Measurements from ENCODE around the gene OR10H5.
A peak's percentile ranks its signal among the peaks of the same experiment; 100 is the strongest.

DNA sequence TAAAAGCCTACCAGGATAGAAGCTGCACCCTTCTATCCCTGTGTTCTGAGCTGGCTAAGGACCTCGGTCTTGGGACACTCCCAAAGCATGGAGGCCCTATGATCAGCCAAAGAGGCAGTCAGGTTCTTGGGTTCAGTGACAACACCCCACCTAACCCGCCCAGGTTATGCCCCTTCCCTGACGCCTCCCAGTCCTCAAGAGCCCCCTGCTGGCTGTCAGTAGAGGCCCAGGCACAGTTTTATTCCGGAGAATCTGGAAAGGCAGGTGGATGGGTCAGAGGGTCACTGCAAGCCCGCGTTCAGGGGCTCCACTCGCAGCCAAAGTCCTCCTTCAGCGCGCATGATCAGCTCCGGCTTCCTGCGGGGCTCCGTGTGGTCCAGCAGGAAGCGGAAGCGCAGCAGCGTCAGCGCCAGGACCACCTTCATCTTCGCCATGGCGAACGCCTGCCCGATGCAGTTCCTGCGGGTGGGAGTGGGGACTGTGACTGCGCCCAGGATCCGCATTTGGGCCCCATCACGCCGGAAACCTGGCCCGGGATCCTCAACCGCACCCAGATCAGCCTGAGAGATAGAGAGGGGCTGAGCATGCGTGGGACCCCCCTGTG, 27.4 kb upstream of the OR10H5 start:
- TF ChIP-seq, protein P1, sequence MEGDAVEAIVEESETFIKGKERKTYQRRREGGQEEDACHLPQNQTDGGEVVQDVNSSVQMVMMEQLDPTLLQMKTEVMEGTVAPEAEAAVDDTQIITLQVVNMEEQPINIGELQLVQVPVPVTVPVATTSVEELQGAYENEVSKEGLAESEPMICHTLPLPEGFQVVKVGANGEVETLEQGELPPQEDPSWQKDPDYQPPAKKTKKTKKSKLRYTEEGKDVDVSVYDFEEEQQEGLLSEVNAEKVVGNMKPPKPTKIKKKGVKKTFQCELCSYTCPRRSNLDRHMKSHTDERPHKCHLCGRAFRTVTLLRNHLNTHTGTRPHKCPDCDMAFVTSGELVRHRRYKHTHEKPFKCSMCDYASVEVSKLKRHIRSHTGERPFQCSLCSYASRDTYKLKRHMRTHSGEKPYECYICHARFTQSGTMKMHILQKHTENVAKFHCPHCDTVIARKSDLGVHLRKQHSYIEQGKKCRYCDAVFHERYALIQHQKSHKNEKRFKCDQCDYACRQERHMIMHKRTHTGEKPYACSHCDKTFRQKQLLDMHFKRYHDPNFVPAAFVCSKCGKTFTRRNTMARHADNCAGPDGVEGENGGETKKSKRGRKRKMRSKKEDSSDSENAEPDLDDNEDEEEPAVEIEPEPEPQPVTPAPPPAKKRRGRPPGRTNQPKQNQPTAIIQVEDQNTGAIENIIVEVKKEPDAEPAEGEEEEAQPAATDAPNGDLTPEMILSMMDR (IDR thresholded peaks at IDR 0.05), result peak; percentile 26; the same call in 1 of the 3 replicates
- TF ChIP-seq KDM1A (IDR thresholded peaks at IDR 0.05; ENCODE audit: low read depth) (no peak), NPAS2 (CRISPR knock-in tag; IDR thresholded peaks at IDR 0.05; ENCODE audit: borderline replicate concordance) (no peak), JUN (IDR thresholded peaks at IDR 0.05) (no peak), POLR2AphosphoS2 (conservative IDR thresholded peaks at IDR 0.05; ENCODE audit: low read length) (no peak), SMC3 (IDR thresholded peaks at IDR 0.05) (peak; percentile 35; the same call in 2 of the 3 replicates), POLR2A (IDR thresholded peaks at IDR 0.05; ENCODE audit: low read length) (no peak)
- TF ChIP-seq, protein P2, sequence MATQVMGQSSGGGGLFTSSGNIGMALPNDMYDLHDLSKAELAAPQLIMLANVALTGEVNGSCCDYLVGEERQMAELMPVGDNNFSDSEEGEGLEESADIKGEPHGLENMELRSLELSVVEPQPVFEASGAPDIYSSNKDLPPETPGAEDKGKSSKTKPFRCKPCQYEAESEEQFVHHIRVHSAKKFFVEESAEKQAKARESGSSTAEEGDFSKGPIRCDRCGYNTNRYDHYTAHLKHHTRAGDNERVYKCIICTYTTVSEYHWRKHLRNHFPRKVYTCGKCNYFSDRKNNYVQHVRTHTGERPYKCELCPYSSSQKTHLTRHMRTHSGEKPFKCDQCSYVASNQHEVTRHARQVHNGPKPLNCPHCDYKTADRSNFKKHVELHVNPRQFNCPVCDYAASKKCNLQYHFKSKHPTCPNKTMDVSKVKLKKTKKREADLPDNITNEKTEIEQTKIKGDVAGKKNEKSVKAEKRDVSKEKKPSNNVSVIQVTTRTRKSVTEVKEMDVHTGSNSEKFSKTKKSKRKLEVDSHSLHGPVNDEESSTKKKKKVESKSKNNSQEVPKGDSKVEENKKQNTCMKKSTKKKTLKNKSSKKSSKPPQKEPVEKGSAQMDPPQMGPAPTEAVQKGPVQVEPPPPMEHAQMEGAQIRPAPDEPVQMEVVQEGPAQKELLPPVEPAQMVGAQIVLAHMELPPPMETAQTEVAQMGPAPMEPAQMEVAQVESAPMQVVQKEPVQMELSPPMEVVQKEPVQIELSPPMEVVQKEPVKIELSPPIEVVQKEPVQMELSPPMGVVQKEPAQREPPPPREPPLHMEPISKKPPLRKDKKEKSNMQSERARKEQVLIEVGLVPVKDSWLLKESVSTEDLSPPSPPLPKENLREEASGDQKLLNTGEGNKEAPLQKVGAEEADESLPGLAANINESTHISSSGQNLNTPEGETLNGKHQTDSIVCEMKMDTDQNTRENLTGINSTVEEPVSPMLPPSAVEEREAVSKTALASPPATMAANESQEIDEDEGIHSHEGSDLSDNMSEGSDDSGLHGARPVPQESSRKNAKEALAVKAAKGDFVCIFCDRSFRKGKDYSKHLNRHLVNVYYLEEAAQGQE (IDR thresholded peaks at IDR 0.05), result no peak
- TF ChIP-seq, protein P3, sequence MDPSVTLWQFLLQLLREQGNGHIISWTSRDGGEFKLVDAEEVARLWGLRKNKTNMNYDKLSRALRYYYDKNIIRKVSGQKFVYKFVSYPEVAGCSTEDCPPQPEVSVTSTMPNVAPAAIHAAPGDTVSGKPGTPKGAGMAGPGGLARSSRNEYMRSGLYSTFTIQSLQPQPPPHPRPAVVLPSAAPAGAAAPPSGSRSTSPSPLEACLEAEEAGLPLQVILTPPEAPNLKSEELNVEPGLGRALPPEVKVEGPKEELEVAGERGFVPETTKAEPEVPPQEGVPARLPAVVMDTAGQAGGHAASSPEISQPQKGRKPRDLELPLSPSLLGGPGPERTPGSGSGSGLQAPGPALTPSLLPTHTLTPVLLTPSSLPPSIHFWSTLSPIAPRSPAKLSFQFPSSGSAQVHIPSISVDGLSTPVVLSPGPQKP (IDR thresholded peaks at IDR 0.05; ENCODE audit: low read depth, low read length), result no peak
